PC-3 (cell line): ENCODE results near the gene SLC19A1. TPM values are rescaled to one million over a fixed set of nuclear protein-coding genes. Genes with fewer than 3 reads are reported as not detected.

ENCODE experiments used
- ATAC-seq: fragments of 200-7000 bp; cut with Tn5 transposase; 2 replicates; pipeline ENCODE4 v1.9.1; 2020; ENCODE audit warnings: mild to moderate bottlenecking, moderate library complexity
- BruUV-seq: library from RNA; stranded (reverse); fragments of 400-500 nt; replicated peaks from 2 replicates; lab custom pipeline; 2021; lab: Mats Ljungman, UMichigan
- CTCF ChIA-PET: fragments of 300-600 bp; sonication (Branson Sonifier 250); formaldehyde crosslinking; loops from one replicate; lab custom pipeline; 2022; ENCODE audit warnings: antibody characterized with exemption; lab: Charles Lee
- POLR2A ChIA-PET: fragments of 300-600 bp; sonication (Branson Sonifier 250); formaldehyde crosslinking; loops from one replicate; lab custom pipeline; 2022; ENCODE audit warnings: antibody characterized with exemption; ENCODE audit not compliant: unreplicated experiment; lab: Charles Lee
- DNase-seq: peaks from one replicate; pipeline ENCODE4 v3.0.0-alpha.2; 2015
- H2AFZ ChIP-seq: fragments of 300-600 bp; sonication (generic); 2 replicates; pipeline ENCODE4 v1.6.0; 2016; ENCODE audit warnings: antibody characterized with exemption, low read length
- H3F3A ChIP-seq: fragments of 300-600 bp; sonication (generic); one replicate; pipeline ENCODE4 v1.6.0; 2017; ENCODE audit warnings: antibody characterized with exemption, low read length, control low read depth, mild to moderate bottlenecking; ENCODE audit not compliant: unreplicated experiment
- H3K27ac ChIP-seq: fragments of 300-600 bp; sonication (generic); 2 replicates; pipeline ENCODE4 v1.5.1; 2016; ENCODE audit warnings: mild to moderate bottlenecking, low read length
- H3K27me3 ChIP-seq: fragments of 300-600 bp; sonication (generic); 2 replicates; pipeline ENCODE4 v1.6.1; 2016; ENCODE audit warnings: low read length, mixed read lengths
- H3K36me3 ChIP-seq: fragments of 300-600 bp; sonication (generic); 2 replicates; pipeline ENCODE4 v1.6.1; 2016; ENCODE audit warnings: low read depth, mixed run types, low read length, mixed read lengths
- H3K4me1 ChIP-seq: fragments of 300-600 bp; sonication (generic); 2 replicates; pipeline ENCODE4 v1.5.1; 2016; ENCODE audit warnings: low read length; ENCODE audit not compliant: insufficient read depth
- H3K4me2 ChIP-seq: fragments of 300-600 bp; sonication (generic); 2 replicates; pipeline ENCODE4 v1.6.0; 2016; ENCODE audit warnings: low read length
- H3K4me3 ChIP-seq: fragments of 300-600 bp; sonication (generic); 2 replicates; pipeline ENCODE4 v1.5.1; 2016; ENCODE audit warnings: mild to moderate bottlenecking, low read length, mixed read lengths
- H3K79me2 ChIP-seq: fragments of 300-600 bp; sonication (generic); 2 replicates; pipeline ENCODE4 v1.6.1; 2017; ENCODE audit warnings: low read length, mixed read lengths
- H3K9ac ChIP-seq: fragments of 300-600 bp; sonication (generic); 2 replicates; pipeline ENCODE4 v1.6.0; 2016; ENCODE audit warnings: mild to moderate bottlenecking, low read length
- H3K9me2 ChIP-seq: fragments of 300-600 bp; sonication (generic); replicated peaks from 2 replicates; pipeline ENCODE4 v1.6.1; 2016; ENCODE audit warnings: mixed run types, low read length, mixed read lengths
- H3K9me3 ChIP-seq: fragments of 300-600 bp; sonication (generic); 2 replicates; pipeline ENCODE4 v1.6.1; 2016; ENCODE audit warnings: low read length, mixed read lengths
- H4K20me1 ChIP-seq: fragments of 300-600 bp; sonication (generic); 2 replicates; pipeline ENCODE4 v1.6.1; 2016; ENCODE audit warnings: low read length, mixed read lengths
- EZH2 ChIP-seq: fragments of 300-600 bp; sonication (generic); IDR thresholded peaks from one replicate; pipeline ENCODE4 v1.6.1; 2017; ENCODE audit warnings: antibody characterized with exemption, mild to moderate bottlenecking, low read length; ENCODE audit not compliant: unreplicated experiment
- EZH2phosphoT487 ChIP-seq: fragments of 300-600 bp; sonication (generic); IDR thresholded peaks from 2 replicates; pipeline ENCODE4 v1.6.1; 2018; ENCODE audit warnings: mild to moderate bottlenecking, antibody characterized with exemption, low read length, borderline replicate concordance
- intact Hi-C: fragments of 100-400 bp; cut with micrococcal nuclease; formaldehyde crosslinking; loops from 2 replicates; pipeline ENCODE4 v1.9.0; 2023
- total RNA-seq: library from RNA; depleted of rRNA; stranded (reverse); fragments of >200 nt; gene quantifications from 2 replicates; pipeline ENCODE4 v1.2.3, GENCODE V29; 2014
- TF ChIP-seq, protein P1 (sequence below): fragments of 300-600 bp; sonication (generic); conservative IDR thresholded peaks from 2 replicates; pipeline ENCODE4 v1.5.1; 2017; ENCODE audit warnings: antibody characterized with exemption, low read depth, mild to moderate bottlenecking, low read length

Gene SLC19A1
- total RNA-seq, 1 experiment from 2014 or later = 54.2 TPM

- Histone ChIP-seq H3F3A (no peaks in the 10 kb centered on the region), H3K9me3 (no peaks in the 10 kb centered on the region), H3K9me2 (no peaks in the 10 kb centered on the region), H3K27ac (no peak overlapping the region), H3K36me3 (0 out of 2 replicates have a peak, but pooled peaks cover 2% of the 10 kb centered on the region), H3K4me1 (no peaks in the 10 kb centered on the region), H4K20me1 (no peaks in the 10 kb centered on the region), H3K79me2 (no peaks in the 10 kb centered on the region), H3K27me3 (no peaks in the 10 kb centered on the region), H3K4me3 (no peak overlapping the region), H2AFZ (no peak overlapping the region), H3K4me2 (no peak overlapping the region), H3K9ac (no peak overlapping the region)
- DNase-seq (no peak), ATAC-seq (no peak)
- CTCF ChIA-PET = no interaction called here
- intact Hi-C loops = no loop called here
- no TSS peak for BruUV-seq
- POLR2A ChIA-PET = no interaction called here
- TF ChIP-seq EZH2 (no peak), EZH2phosphoT487 (no peak)
- TF ChIP-seq, protein P1, sequence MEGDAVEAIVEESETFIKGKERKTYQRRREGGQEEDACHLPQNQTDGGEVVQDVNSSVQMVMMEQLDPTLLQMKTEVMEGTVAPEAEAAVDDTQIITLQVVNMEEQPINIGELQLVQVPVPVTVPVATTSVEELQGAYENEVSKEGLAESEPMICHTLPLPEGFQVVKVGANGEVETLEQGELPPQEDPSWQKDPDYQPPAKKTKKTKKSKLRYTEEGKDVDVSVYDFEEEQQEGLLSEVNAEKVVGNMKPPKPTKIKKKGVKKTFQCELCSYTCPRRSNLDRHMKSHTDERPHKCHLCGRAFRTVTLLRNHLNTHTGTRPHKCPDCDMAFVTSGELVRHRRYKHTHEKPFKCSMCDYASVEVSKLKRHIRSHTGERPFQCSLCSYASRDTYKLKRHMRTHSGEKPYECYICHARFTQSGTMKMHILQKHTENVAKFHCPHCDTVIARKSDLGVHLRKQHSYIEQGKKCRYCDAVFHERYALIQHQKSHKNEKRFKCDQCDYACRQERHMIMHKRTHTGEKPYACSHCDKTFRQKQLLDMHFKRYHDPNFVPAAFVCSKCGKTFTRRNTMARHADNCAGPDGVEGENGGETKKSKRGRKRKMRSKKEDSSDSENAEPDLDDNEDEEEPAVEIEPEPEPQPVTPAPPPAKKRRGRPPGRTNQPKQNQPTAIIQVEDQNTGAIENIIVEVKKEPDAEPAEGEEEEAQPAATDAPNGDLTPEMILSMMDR = no peak
Measured at GRCh38 chr21:45494135-45494850, 47.9 kb downstream of the SLC19A1 start.

- H3K4me3 ChIP-seq = no peak overlapping the region
- no peaks in the 10 kb centered on the region for H3K27me3 ChIP-seq
- H3K4me2 ChIP-seq = no peak overlapping the region
- no peaks in the 10 kb centered on the region for H3K79me2 ChIP-seq
- DNase-seq = no peak
- no peaks in the 10 kb centered on the region for H3K9me2 ChIP-seq
- H3F3A ChIP-seq = no peaks in the 10 kb centered on the region
- H3K27ac ChIP-seq = no peak overlapping the region
- H4K20me1 ChIP-seq = no peaks in the 10 kb centered on the region
- no peaks in the 10 kb centered on the region for H3K4me1 ChIP-seq
- H3K9me3 ChIP-seq = no peaks in the 10 kb centered on the region
- no peak for ATAC-seq
- no peak overlapping the region for H3K9ac ChIP-seq
- ChIA-PET CTCF (no interaction called here), POLR2A (no interaction called here)
- H3K36me3 ChIP-seq = 0 out of 2 replicates have a peak, but pooled peaks cover 2% of the 10 kb centered on the region
- no TSS peak for BruUV-seq
- no peak overlapping the region for H2AFZ ChIP-seq
- intact Hi-C loops = no loop called here
- TF ChIP-seq, protein P1 = no peak
- TF ChIP-seq EZH2 (no peak), EZH2phosphoT487 (no peak)
Measured at GRCh38 chr21:45493401-45494001, 48.7 kb downstream of the SLC19A1 start.

GRCh38 chr21:45492765-45493164 is 49.5 kb downstream of the SLC19A1 start:
- ChIA-PET CTCF (no interaction called here), POLR2A (no interaction called here)
- ATAC-seq = no peak
- Histone ChIP-seq H3K36me3 (0 out of 2 replicates have a peak, but pooled peaks cover 2% of the 10 kb centered on the region), H3K9me3 (no peaks in the 10 kb centered on the region), H3K4me2 (no peak overlapping the region), H3K27ac (no peak overlapping the region), H4K20me1 (no peaks in the 10 kb centered on the region), H3K79me2 (no peaks in the 10 kb centered on the region), H3K9me2 (no peaks in the 10 kb centered on the region), H3K4me1 (no peaks in the 10 kb centered on the region), H3K9ac (no peak overlapping the region), H2AFZ (no peak overlapping the region), H3F3A (no peaks in the 10 kb centered on the region), H3K27me3 (no peaks in the 10 kb centered on the region), H3K4me3 (no peak overlapping the region)
- intact Hi-C loops = no loop called here
- no peak for TF ChIP-seq EZH2phosphoT487
- TF ChIP-seq, protein P1 = no peak
- no peak for TF ChIP-seq EZH2
- BruUV-seq = no TSS peak
- no peak for DNase-seq
